Neutrophil (primary cell): ENCODE measurements around the gene HS6ST3.

ENCODE experiments used
- H3K27ac ChIP-seq: fragments of 200-600 bp; sonication (generic); 2 replicates; pipeline ENCODE4 v1.5.1; 2016; ENCODE audit warnings: mild to moderate bottlenecking, moderate library complexity
- H3K27me3 ChIP-seq: fragments of 200-600 bp; sonication (generic); 2 replicates; pipeline ENCODE4 v1.6.0; 2016; ENCODE audit warnings: mild to moderate bottlenecking
- H3K36me3 ChIP-seq: fragments of 200-600 bp; sonication (generic); 2 replicates; pipeline ENCODE4 v1.5.1; 2017
- H3K4me1 ChIP-seq, 2 experiments: fragments of 200-600 bp in 1 of 2; sonication (generic) in 1 of 2; 1 replicate in 1 of 2; 2 replicates in 1 of 2; pipeline versions ENCODE4 v1.5.1 to v1.6.1; 2013 to 2016; ENCODE audit warnings: low read depth in 1 of 2, low read length in 1 of 2, mild to moderate bottlenecking in 1 of 2, moderate library complexity in 1 of 2; ENCODE audit not compliant: control insufficient read depth in 1 of 2, insufficient read depth in 1 of 2
- H3K4me3 ChIP-seq, 2 experiments: fragments of 200-600 bp in 1 of 2; sonication (generic) in 1 of 2; 1 replicate in 1 of 2; 2 replicates in 1 of 2; pipeline ENCODE4 v1.5.1; 2013 to 2016; ENCODE audit warnings: low read depth in 1 of 2, low read length in 1 of 2, mild to moderate bottlenecking in 1 of 2, moderate library complexity in 1 of 2
- H3K9me3 ChIP-seq: fragments of 200-600 bp; sonication (generic); 2 replicates; pipeline ENCODE4 v1.5.1; 2016
- TF ChIP-seq, protein P1 (sequence below): fragments of 200-600 bp; sonication (generic); IDR thresholded peaks from 2 replicates; pipeline ENCODE4 v1.5.1; 2016; ENCODE audit warnings: antibody characterized with exemption

The HS6ST3 gene

DNA sequence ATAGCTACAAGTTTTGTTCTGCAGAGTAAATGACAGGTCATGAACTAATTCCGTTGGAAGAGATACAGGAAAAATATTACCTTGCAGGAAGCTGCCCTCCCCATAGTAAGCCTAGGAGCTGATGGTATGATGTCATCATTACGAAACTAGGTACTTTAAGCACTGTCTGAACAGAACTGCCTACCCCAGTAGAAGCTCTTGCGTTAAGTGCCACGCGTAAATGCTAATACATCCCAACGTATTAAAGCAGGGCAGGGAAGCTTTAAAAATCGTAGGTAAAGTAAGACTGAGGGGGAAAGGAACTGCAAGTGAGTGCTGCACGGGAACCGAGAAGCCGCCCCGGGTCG, 37.3 kb upstream of the HS6ST3 start:
- Histone ChIP-seq H3K36me3 (no peaks in the 10 kb centered on the region), H3K27ac (no peak overlapping the region), H3K4me3 (peak overlapping the region; percentile 64 to 71), H3K4me1 (peaks cover 8% of the 10 kb centered on the region in 2 experiments), H3K9me3 (no peaks in the 10 kb centered on the region), H3K27me3 (peaks cover 51% of the 10 kb centered on the region)
- TF ChIP-seq, protein P1, sequence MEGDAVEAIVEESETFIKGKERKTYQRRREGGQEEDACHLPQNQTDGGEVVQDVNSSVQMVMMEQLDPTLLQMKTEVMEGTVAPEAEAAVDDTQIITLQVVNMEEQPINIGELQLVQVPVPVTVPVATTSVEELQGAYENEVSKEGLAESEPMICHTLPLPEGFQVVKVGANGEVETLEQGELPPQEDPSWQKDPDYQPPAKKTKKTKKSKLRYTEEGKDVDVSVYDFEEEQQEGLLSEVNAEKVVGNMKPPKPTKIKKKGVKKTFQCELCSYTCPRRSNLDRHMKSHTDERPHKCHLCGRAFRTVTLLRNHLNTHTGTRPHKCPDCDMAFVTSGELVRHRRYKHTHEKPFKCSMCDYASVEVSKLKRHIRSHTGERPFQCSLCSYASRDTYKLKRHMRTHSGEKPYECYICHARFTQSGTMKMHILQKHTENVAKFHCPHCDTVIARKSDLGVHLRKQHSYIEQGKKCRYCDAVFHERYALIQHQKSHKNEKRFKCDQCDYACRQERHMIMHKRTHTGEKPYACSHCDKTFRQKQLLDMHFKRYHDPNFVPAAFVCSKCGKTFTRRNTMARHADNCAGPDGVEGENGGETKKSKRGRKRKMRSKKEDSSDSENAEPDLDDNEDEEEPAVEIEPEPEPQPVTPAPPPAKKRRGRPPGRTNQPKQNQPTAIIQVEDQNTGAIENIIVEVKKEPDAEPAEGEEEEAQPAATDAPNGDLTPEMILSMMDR: no peak

DNA sequence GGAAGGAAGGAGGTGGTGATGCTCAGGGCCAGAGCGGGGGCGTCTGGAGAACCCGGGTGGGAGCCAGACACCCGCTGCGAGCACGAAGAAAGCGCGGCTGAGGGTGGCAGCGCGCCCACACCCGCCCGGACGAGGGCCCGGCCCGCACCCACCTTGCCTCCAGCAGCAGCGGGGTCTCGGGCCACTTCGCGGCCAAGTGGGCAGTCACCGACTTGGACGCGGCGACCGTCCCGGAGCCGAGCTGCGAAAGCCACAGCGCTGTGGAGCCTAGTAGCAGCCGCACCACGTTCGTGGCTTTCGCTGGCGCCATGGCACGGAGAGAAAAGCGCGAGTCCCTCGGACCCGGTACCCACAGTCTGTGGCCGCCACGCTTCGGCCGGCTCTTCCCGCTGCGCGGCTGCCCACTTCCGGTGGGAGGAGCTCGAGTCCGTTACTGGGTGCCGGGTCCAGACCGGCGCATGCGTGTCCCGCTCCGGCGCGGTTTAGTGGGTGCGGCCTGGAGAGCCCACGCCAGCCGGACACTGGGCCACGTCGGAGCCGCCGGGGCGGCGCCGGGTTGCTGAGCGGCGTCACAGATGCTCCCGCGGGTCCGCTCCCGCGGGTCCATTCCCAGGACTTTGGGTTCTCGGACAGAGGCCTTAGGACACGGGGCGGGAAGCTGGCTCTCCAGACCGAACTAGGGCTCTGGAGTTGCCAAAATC, 36.8 kb upstream of the HS6ST3 start, which contains the start of gene UGGT2:
TSS of gene UGGT2 (minus strand) at position 399 of the 701 bp plus-strand sequence. CDS start at position 310, 89 bp downstream.
- Histone ChIP-seq H3K27ac (no peak within 1 kb of the TSS), H3K36me3 (no peaks in the 10 kb centered on the region), H3K27me3 (peaks cover 57% of the 10 kb centered on the region), H3K9me3 (no peaks in the 10 kb centered on the region), H3K4me3 (peak within 1 kb of the TSS; percentile 64 to 71), H3K4me1 (peaks cover 8% of the 10 kb centered on the region in 2 experiments)
- TF ChIP-seq, protein P1: no peak

DNA sequence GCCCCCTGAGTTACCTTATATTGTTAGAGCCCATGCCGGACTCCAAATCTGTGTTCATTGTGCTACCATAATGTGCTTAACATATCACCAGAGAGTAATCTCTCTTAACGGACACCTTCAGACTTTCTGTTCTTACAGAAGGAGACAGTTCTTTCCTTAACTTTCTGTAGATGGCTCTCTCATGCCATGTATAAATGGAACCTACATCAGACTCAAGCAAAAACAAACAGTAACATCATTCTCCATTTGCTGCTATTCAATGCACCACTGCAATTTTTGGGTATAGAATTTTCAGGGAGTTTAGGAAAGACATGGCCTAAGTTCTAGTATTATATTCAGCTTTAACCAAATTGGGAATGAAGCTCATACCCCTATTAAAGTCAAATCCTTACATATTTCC, 24.1 kb upstream of the HS6ST3 start:
- H3K4me1 ChIP-seq: no peaks in the 10 kb centered on the region
- TF ChIP-seq, protein P1: no peak
- no peak overlapping the region for H3K27ac ChIP-seq
- H3K9me3 ChIP-seq: no peaks in the 10 kb centered on the region
- H3K36me3 ChIP-seq: no peaks in the 10 kb centered on the region
- H3K4me3 ChIP-seq: no peak overlapping the region
- H3K27me3 ChIP-seq: peaks cover 41% of the 10 kb centered on the region

DNA sequence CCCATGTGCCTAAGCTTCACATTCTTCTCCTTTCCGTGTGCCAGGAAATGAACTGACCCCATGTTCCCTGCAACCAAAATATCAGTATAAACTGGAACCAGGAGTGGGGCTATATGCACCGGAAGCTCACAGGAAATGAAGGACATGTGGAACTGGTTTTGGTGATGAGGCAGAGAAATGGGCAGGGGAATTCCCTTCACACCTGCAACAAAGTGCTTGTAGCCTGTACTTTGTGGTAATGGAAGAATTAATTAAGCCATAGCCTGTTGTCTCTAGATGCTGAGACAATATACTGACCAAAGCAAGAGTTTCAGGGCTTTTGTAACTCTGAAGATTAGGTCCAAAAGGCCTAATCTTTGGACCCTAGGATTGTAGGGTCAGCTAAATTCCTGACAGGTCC, 21.2 kb upstream of the HS6ST3 start:
- H3K36me3 ChIP-seq: no peaks in the 10 kb centered on the region
- no peak overlapping the region for H3K4me3 ChIP-seq
- TF ChIP-seq, protein P1: no peak
- H3K27ac ChIP-seq: no peak overlapping the region
- H3K4me1 ChIP-seq: no peaks in the 10 kb centered on the region
- H3K27me3 ChIP-seq: peaks cover 41% of the 10 kb centered on the region
- H3K9me3 ChIP-seq: no peaks in the 10 kb centered on the region

DNA sequence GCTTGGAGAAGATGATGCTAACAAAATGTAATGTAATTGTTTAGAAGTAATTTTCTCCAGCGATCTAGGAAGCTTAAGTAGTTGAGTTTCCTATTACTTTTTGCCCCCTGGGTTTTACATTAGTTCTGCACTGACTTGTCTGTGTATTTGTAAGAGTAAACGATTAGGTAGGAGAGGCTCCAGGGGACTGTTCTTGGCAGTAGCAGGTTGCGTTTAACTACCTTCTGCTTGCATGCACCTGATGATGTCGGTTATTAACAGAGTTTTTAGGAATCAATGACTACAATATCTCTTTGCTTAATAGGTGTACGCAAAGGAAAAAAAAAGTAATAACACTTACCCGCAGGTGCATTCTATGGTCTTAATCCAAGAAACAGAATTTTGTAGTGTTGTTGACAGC, 18.4 kb upstream of the HS6ST3 start:
- TF ChIP-seq, protein P1: no peak
- Histone ChIP-seq H3K27ac (no peak overlapping the region), H3K4me3 (no peak overlapping the region), H3K27me3 (peaks cover 43% of the 10 kb centered on the region), H3K36me3 (no peaks in the 10 kb centered on the region), H3K9me3 (no peaks in the 10 kb centered on the region), H3K4me1 (no peaks in the 10 kb centered on the region)
